PFSK-1 (cell line): ENCODE data around the gene XK. TPM values are rescaled to one million over a fixed set of nuclear protein-coding genes. Genes with fewer than 3 reads are reported as not detected.

Experiments used
- FOXP2 ChIP-seq: optimal IDR thresholded peaks from 2 replicates; pipeline ENCODE3; 2011; ENCODE audit warnings: borderline replicate concordance, control low read depth, inconsistent platforms; ENCODE audit not compliant: insufficient read depth; ENCODE audit errors: extremely low read length, extremely low read depth
- POLR2AphosphoS5 ChIP-seq: IDR thresholded peaks from 2 replicates; pipeline ENCODE4 v1.6.1; 2012; ENCODE audit warnings: low read depth, mild to moderate bottlenecking, control low read depth, low read length, moderate library complexity
- SIN3A ChIP-seq: IDR thresholded peaks from 2 replicates; pipeline ENCODE4 v1.6.1; 2012; ENCODE audit warnings: mild to moderate bottlenecking, low read length, moderate library complexity, borderline replicate concordance; ENCODE audit not compliant: insufficient read depth
- TAF1 ChIP-seq: IDR thresholded peaks from 2 replicates; pipeline ENCODE4 v1.6.1; 2012; ENCODE audit warnings: low read length, control low read depth, borderline replicate concordance; ENCODE audit not compliant: insufficient read depth
- polyA plus RNA-seq: library from polyadenylated mRNA; unstranded; fragments of >200 nt; gene quantifications from one replicate; pipeline ENCODE4 v1.2.1, GENCODE V29; 2012; ENCODE audit warnings: low read depth, missing spikeins; ENCODE audit not compliant: insufficient read length
- TF ChIP-seq, protein P1 (sequence below), 2 experiments: IDR thresholded peaks; 2 replicates each; pipeline versions ENCODE4 v1.6.1 to v1.8.0; 2011 to 2012; ENCODE audit warnings: low read depth in 2 of 2, low read length in 2 of 2, control low read depth in 1 of 2, inconsistent platforms in 1 of 2, mild to moderate bottlenecking in 1 of 2, moderate library complexity in 1 of 2; ENCODE audit not compliant: insufficient read depth in 1 of 2

XK gene, protein sequence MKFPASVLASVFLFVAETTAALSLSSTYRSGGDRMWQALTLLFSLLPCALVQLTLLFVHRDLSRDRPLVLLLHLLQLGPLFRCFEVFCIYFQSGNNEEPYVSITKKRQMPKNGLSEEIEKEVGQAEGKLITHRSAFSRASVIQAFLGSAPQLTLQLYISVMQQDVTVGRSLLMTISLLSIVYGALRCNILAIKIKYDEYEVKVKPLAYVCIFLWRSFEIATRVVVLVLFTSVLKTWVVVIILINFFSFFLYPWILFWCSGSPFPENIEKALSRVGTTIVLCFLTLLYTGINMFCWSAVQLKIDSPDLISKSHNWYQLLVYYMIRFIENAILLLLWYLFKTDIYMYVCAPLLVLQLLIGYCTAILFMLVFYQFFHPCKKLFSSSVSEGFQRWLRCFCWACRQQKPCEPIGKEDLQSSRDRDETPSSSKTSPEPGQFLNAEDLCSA
- not detected for polyA plus RNA-seq

DNA sequence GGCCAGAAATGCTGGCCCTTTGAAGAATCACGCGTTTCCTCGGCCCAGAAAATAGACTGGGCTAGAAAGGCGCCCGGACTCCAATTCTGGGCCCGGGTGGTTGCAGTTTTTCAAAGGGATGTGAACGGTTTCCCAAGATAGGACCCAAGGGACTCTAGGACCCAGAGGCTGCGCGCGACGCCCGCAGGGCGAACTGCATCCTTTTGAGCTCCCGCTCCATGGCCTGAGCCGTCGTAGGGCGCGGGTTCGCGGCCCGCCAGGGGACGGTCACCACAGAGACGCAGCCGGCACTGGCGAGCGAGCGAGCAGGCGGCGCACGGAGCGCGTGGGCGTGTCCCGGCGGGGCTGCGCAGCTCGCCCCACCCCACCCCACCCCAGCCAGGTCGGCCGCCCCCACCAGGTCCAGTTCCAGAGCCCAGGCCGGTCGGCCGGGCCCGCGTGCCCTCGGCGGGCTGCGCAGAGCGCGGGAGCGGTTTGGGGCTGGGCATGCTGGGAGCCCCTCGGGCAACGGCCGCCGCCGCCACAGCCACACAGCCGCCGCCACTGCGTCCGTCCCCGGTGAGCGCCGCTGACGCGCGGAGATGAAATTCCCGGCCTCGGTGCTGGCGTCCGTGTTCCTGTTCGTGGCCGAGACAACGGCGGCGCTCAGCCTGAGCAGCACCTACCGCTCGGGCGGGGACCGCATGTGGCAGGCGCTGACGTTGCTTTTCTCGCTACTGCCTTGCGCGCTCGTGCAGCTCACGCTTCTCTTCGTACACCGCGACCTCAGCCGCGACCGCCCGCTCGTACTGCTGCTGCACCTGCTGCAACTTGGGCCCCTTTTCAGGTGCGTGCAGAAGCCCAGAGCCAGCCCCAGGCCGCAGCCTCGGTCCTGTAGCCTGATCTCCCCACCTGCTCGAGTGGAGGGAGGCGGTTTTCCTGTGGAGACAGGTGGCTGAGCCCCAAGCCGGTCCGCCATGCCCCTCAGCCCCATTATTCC lies at the start of gene XK:
TSS of gene XK (plus strand) at position 411 of the 979 bp plus-strand sequence. CDS start at position 582, 171 bp downstream.
- no peak for TF ChIP-seq FOXP2
- TF ChIP-seq TAF1, result no peak

DNA sequence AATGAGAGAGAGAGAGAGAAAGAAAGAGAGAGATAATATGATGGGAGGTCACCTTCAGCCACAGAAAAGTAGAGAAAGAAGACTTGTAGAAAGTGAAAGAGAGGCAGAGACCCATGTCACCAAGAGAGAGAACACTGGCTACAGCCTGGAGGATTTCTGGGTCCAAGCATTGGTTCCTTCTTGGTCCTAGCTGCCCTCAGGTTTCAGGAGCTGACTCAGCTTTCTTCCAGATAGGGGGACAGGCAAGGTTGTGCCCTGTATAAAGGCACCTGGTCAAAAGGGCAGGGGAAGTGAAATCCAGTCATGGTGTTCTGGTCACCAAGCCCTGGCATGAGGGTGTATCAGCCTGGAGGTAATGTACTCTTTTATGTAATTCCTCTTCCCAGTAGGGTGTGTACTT lies 47.5 kb upstream of the XK start:
- no peak for TF ChIP-seq TAF1
- no peak for TF ChIP-seq SIN3A

DNA sequence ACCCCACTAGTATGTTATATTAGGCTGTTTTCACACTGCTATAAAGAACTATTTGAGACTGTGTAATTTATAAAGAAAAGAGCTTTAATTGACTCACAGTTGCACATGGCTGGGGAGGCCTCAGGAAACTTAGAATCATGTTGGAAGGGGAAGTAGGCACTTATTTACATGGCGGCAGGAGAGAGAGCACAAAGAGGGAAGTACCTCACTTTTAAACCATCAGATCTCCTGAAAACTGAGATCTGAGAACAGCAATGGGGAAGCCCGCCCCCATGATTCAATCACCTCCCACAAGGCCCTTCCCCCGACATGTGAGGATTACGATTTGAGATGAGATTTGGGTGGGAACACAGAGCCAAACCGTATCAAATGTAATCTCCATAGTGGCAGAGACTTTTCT lies 45.4 kb upstream of the XK start:
- TF ChIP-seq, protein P1, sequence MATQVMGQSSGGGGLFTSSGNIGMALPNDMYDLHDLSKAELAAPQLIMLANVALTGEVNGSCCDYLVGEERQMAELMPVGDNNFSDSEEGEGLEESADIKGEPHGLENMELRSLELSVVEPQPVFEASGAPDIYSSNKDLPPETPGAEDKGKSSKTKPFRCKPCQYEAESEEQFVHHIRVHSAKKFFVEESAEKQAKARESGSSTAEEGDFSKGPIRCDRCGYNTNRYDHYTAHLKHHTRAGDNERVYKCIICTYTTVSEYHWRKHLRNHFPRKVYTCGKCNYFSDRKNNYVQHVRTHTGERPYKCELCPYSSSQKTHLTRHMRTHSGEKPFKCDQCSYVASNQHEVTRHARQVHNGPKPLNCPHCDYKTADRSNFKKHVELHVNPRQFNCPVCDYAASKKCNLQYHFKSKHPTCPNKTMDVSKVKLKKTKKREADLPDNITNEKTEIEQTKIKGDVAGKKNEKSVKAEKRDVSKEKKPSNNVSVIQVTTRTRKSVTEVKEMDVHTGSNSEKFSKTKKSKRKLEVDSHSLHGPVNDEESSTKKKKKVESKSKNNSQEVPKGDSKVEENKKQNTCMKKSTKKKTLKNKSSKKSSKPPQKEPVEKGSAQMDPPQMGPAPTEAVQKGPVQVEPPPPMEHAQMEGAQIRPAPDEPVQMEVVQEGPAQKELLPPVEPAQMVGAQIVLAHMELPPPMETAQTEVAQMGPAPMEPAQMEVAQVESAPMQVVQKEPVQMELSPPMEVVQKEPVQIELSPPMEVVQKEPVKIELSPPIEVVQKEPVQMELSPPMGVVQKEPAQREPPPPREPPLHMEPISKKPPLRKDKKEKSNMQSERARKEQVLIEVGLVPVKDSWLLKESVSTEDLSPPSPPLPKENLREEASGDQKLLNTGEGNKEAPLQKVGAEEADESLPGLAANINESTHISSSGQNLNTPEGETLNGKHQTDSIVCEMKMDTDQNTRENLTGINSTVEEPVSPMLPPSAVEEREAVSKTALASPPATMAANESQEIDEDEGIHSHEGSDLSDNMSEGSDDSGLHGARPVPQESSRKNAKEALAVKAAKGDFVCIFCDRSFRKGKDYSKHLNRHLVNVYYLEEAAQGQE (IDR thresholded peaks at IDR 0.05; ENCODE audit: insufficient read depth in 1 of 2, low read depth in 2 of 2, low read length in 2 of 2), result no peak
- no peak for TF ChIP-seq TAF1
- no peak for TF ChIP-seq POLR2AphosphoS5
- no peak for TF ChIP-seq SIN3A
- no peak for TF ChIP-seq FOXP2

DNA sequence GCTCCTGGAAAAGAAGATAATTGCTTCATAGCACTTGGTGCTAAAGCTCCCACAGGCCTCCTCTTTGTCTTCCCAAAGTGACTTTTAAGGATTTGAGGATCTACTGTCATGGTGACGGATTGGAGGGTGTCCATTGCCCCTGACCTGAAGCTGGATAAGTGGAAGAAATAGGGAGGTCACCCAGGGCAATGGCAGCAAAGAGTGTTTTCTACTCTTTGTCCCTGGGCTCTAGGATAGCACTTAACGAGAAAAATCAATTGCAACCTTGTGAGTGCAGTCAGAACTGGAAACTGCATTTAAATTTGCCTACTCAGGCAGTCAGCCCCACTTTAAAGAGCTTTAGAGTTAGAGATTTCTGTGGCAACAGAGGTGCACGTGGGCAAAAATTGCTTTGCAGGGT lies 43.7 kb upstream of the XK start:
- TF ChIP-seq POLR2AphosphoS5 (no peak), TAF1 (no peak), SIN3A (no peak), FOXP2 (no peak)
- TF ChIP-seq, protein P1 (IDR thresholded peaks at IDR 0.05; ENCODE audit: insufficient read depth in 1 of 2, low read depth in 2 of 2, low read length in 2 of 2), result no peak

DNA sequence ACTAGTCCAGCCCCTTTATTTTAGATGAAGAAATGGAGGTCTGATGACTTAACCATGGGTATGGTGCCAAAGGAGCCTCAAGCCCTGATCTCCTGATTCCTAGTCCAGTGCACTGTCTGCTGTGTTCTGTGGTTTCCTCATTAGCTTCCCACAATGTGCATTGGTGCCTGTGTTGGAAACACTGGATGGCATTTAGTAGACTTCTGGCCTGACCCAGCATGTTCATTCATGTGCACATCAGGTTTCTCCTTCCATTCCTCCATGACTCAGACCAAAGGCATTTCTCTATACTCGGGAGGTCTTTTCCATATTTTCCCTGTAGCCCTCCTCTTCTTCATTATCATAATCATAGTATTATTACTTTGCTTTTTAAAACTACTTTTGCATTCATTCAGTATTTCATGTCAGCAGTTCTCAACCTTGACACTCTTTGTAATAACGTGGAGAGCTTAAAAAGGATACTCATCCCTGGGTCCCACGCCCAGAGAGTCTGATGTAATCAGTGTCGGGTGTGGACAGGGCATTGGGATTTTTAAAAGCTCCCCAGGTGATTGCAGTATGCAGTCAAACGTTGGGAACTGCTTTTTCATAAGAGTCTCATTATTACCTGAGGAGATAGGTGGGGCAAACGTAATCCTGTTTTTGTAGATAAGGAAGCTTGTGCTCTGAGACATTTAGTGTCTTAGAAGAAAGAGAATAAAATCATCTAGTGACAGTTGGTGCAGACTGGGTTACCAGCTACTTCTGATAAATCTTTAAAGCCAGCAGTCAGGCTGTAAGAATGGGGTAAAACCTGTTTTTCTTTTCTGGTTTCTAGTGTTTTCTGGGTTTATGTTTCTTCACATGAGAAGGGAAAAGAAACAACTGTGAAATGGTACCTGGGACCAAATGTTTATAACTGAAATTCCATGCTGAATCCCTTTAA lies 40.9 kb upstream of the XK start:
- no peak for TF ChIP-seq TAF1
- TF ChIP-seq POLR2AphosphoS5, result no peak
- no peak for TF ChIP-seq SIN3A
- no peak for TF ChIP-seq FOXP2
- TF ChIP-seq, protein P1 (IDR thresholded peaks at IDR 0.05; ENCODE audit: insufficient read depth in 1 of 2, low read depth in 2 of 2, low read length in 2 of 2), result no peak
